Endothelial cell of hepatic sinusoid (primary cell): Measurements from ENCODE around the gene DPP6.

Experiments
- in situ Hi-C: cut with HindIII; loops from 2 replicates; pipeline ENCODE4 v1.10.0; 2017; ENCODE audit warnings: low sequenced_read_pairs

The DPP6 gene

DNA sequence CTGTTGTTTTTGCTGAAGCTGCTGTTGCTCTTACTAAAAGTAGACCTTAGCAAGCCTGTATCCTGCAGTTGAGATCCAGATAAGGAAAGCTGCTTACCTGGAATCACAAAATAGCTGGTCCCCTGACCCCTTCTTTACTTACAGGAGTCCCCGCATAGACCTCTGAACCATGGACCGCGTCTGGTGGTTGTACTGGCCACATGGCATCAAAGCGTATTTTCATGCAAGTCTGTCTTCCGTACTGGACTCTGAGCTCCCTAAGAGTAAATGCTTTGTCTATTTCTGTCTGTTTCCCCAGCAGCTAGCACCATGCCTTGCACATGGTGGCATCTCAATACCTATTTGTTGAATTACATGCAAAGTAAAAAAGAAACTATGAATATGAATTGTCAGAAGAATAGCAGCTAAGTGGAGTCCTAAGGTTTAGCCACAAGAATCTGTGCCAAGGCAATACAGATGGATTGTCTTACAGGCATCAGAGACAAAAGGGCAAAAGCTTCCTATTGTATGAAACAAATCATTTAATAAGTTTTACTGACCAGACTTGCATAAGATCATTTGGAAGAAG, 791.6 kb downstream of the DPP6 start:
- in situ Hi-C loops: no loop called here

DNA sequence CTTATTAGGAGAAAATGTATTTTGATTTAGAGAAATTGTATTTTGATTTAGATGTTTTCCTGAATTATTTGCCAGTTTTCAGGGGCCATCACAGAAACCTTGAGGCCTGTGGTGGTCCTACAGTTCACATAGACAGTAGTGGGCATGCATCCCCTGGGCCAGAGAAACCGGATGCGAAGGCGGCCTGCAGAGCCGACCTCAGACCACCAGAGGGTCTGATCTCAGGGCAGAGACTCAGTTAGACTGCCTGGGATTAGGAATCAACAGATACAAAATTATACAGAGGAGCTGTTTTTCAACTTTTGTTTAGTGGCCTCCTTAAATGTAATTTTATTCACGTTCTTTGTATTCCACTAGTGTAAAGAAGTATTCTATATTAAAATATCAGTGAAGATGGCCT, 792.3 kb downstream of the DPP6 start:
- in situ Hi-C loops: no loop called here

DNA sequence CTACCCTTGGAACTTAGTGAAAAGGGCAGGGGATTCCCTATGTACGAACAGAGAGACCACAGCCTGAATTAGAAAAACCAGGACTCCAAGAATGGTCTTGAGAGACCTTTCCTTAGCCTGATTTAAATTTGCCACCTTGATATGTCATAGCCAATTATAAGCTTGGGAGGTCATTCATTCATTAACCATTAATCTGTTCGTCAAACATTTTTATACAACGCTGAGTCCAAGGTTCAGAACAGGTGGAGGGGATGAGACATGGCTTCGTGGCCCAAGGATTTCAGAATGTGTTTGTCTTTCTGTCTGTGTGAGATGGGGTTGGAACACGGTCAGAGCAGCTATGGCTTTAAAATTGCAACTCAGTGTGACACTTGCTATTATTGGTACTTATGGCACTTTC, 792.8 kb downstream of the DPP6 start:
- in situ Hi-C loops: no loop called here

DNA sequence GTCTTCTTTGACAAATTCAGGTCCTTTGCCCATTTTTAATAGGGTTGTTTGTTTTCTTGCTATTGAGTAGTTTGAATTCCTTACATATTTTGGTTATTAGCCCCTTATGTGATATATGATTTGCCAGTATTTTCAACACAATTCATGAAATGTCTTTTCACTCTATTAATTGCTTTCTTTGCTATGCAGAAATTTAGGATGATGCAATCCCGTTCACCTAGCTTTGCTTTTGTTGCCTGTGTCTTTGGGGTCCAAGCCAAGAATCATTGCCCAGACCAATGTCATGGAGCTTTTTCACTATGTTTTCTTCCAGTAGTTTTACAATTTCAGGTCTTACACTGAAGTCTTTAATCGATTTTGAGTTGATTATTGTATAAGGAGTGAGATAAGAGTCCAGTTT, 796.3 kb downstream of the DPP6 start:
- in situ Hi-C loops: no loop called here

DNA sequence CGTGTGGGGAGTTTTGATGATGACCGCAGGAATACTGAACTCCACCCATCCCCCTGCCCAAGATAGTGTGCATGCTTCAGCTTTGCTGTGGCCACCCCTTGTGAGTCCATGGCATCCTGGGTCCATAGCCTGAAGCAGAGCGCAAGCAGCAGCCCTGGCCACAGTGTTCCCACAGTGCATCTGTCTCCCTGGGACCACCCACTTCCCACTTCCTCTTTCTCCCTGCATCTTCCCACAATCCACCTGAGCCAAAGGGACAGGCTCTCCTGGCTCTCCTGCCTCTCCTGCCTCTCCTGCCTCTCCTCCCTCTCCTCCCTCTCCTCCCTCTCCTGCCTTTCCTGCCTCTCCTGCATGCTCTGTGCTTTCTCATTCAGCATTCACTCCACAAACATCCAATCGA, 800.0 kb downstream of the DPP6 start:
- in situ Hi-C loops: no loop called here

DNA sequence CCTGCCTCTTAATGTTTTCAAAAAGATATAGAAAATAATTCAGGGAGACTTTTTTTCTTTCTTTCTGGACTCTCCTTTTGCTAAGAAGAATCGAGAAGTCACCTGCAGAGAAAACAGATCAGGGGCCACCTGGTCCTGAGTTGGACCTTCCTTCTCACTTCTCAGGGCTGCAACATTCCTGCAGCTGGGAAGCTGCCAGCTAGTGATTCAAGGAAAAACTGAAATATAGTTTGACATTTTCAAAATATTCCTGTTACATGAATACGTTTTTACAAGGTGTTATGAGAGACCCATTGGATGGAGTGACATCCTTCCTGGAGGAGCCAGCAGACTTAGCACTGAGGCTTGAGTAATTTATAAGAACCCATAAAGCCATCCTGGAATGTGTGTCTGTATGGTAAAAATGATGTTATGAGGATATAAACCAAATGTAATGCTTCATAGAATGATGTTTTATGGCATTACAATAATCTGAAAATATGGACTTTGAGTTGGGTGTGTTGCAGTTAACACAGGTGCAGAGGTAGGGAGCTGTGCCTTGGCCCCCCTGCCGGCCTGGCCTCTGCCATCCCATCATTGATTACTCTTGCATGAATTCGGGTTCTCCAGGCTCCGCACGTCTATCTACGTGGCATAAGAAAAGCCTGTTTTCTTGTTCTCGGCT, 801.0 kb downstream of the DPP6 start:
- in situ Hi-C loops: no loop called here

DNA sequence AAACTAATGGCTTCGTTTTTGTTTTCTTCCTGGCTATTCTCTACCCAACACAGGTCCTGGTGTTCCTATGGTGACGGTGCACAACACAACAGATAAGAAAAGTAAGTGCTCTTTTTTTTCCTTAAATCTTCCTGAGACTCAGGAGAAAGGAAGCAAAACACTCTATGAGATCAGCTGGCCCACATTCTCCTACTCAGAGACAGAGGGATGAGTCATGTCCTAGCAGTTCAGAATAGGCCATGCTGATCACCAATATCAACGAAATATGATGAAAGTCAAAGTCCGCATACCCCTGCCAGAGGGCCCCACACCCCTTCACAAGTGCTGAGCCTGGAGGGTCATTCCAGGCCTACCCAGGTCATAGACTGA, 801.5 kb downstream of the DPP6 start:
- in situ Hi-C loops: no loop called here

DNA sequence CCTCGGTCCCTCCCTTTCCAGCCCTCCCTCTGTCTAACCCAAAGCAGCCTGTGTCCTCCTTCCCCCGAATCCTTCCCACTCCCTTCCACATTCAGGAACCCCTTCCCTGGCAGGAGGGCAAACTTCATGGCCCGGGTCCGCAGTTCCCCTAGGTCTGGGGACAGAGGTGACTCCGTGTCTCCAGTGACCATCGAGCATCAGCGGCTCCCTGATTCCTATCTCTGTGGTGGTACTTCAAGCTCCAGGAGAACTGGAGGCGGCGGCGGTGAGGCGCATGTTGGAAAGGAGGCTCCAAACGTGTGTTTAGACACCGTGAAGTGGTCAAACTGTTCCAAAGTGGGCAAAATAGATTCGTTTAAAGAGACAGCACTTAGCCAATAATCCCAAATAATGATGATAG, 802.6 kb downstream of the DPP6 start:
- in situ Hi-C loops: no loop called here

DNA sequence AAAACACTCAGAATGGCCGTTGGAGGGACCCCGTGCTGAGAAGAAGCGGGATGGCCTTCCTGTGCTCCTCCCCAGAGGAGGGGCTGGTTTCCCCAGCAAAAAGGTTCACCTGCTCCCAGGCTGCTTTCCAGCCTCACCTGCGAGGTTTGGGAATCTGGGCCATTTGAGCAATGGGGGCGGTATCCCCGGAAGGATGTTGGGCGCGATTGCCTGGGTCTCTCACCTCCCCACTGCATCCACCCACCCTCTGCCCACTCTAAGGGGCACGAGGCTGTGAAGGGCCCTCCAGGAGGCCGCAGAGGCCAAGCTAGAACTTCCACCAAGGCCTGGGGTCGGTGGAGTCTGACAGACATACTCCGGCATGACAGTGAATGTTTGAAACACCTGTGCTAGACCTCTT, 803.2 kb downstream of the DPP6 start:
- in situ Hi-C loops: no loop called here

DNA sequence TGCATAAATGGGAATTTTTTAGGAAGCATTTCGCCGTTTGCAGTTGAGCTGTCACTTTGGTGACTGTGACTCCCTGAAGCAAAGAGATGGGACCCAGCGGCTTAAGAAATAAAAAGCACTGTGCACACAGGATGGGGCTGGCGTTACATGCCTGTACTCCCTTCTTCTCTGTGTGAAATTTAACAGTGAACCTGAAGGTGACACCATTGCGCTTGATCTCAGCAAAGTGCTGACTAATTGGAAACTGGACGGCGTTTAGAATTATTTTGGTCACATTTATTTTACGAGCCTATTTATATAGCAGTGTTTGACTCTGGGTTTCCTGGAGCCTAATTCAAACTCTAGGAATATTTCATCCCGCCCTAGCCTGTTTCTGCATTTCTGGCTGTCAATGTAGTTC, 804.5 kb downstream of the DPP6 start:
- in situ Hi-C loops: no loop called here

DNA sequence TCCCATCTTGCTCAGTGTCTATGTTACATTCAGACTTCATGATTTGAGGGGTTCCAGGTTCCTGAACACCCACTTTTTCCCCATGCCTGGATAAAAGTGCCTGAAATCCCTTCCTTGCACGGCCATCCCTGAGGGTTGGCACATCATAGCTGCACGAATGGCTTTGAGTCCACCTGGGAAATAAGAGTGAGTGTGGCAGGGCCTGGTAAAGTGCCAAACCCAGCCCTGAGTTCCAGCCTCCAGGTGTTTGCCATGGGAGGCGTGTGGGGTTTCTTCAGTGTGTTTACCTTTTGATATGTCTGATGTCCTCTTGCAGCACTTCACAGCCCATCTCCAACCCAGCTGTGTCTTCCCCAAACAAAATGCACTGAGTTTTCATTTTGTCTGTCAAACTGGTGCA, 805.0 kb downstream of the DPP6 start:
- in situ Hi-C loops: no loop called here

DNA sequence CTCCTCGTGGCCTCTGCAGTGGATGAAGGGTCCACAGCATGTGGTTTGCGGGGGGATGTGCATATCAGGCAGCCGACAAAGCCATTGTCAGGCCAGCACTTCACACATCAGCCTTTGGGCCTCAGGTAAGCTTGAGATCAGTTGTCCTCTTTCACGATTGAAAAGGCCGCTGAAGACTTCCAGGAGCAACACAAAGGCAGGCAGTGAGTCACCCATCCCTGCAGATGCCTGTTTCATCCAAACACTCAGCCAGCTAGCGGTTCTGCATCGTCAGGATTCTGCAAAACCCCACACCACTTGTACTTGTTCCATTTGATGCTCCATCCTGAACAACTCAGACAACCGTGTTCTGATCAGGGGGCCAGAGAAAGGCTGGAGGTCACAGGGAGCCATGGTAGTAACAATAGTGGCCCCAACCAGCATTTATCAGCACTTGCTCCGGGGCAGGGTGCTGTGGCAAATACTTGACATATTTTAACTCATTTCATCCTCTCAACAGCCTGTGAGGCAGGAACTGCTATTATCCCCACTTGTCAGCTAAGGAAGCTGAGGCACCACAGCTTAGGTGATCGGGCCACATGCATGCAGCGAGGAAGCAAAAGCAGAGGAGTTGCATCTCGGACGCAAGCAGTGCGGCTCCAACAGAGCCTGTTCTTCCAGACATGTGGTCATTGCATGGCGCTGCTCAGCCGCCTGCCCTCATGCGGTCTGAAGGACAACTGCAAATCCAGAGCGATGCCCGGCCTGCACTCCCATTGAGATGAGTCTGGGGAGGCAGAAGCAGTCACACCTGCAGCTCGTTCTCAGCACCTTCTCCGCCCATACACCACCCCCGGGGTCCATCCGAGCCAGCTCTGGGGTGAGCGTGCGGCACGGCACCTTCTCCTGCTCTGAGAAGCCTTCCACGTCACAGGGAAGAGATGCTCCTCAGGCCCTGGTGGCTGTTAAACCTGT, 805.8 kb downstream of the DPP6 start:
- in situ Hi-C loops: no loop called here

DNA sequence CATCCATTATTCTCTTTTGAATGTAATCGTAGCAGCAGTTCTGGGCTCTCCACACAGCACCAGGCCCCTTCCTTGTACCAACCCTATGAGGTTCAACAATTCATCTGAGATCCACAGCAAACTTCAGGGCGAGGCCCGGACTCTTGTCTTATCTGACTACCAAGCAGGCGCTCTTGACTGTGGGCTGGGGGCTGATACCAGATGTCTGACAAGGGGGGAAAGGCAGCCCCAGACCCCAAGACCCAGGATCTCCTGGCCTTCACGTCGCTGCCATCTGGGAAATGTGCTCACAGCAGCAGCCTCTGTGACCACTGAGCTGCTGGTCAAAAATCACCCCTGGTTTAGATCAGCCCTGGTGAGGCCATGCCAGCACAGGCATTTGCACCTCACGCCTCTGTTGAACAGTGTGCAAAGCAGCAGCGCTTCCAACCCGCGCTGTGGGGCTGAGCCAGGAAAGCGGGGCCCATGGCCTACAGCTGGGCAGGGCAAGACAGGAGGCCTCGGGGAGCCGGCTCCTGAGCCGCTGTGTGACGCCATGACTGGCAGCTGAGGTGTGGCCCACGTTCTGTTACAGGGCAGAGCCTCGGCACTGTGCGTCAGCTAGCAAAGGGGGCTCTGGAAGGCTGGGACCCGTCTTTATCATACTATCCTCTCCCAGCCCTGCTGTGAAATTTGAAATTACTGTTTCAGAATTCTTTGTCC, 806.8 kb downstream of the DPP6 start:
- in situ Hi-C loops: no loop called here

DNA sequence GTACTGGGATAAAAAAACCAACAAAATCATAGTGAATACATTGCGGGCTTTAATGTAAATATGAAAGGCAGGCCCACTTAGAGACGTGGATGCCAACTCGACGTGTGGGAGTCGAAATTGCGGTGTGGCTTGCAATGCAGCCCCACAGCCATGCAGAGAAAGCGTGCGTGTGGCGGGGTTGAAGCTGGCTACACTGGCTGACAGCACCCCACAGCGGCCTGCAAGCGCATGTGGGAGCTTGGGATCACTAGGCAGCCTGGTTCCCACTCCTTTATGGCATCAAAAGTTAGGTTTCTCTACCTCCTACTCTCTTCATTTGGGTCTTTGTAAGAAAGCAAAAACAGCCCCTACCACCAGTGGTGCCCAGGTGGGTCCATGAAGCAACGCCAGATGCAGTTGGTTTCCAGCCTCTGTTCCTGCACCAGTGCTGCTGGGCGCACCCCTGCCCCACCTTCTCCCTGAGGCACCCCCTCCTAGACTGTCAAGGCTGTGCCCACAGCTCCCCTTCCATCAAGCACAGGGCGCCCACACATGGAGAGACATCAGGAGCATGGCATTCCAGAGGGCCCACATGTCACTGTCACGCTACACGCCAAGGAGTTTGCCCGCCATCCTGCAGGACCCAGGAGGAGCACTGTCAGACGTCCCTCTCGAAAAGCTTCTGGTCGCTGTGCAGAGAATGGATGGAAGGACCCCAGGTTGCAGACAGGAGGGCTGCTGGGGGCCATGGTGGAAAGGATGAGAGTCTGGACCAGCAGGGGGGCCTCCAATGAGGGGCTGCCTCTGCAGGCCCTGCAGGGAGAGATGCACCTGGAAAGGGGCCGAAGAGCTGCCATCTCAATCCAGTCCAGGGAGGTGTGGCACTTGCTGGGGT, 807.8 kb downstream of the DPP6 start:
- in situ Hi-C loops: loop anchor here (5.0 kb wide), 1 partner anchor 73 kb away; no protein-coding TSS in a partner anchor

DNA sequence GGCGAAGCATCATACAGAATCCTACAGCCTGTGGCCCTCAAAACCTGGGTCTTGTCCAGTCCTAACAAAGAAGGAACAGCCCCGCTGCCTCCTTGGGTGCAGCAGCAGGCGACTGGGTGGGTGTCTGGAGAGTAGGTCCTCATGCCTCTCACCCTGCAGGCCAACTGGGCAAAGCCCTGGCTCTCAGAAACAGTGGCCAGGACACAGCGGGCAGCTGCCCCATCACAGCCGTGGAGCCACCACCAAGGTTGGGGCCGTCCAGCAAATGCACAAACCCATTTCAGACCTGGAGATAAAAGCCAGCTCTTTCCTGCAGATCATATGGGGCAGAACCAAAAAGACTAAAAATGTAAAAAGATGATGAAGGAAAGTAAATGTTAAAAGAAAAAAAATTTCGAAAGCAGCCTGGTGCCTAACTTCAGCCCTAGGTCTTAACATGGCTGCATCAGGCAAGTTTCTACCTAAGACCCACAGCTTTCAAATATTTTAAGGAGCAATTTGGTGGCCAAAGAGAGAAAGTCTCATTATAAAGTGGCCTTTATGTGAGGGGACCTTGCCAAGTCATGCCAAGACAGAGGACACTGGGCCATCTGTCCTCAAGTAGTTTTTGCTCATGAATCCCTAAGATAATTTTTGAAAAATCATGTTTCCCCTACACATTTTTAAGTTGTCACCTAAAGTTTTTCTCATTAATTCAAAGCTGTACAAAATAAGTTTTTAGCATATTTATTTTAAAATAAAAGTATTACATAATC, 808.6 kb downstream of the DPP6 start:
- in situ Hi-C loops: loop anchor here (5.0 kb wide), 1 partner anchor 73 kb away; no protein-coding TSS in a partner anchor

DNA sequence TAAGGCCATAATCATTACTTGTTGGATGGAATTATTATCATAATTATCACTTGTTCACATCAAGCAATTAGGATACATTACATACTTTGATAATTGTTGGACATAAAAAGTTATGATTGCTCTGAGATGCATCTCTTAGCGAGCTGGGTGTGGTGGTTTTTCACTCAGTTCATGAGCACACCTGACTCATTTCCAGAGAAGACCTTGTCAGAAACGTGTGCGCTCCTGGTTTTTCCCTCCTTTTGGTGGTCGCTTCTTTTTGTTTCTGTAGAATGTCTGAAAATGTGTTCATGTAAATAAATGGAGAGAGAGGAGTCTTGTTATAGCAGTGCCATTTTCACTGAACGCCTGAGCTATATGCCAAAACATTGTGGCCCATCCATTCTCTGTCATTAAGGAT, 809.4 kb downstream of the DPP6 start:
- in situ Hi-C loops: loop anchor here (5.0 kb wide), 1 partner anchor 74 kb away; no protein-coding TSS in a partner anchor

DNA sequence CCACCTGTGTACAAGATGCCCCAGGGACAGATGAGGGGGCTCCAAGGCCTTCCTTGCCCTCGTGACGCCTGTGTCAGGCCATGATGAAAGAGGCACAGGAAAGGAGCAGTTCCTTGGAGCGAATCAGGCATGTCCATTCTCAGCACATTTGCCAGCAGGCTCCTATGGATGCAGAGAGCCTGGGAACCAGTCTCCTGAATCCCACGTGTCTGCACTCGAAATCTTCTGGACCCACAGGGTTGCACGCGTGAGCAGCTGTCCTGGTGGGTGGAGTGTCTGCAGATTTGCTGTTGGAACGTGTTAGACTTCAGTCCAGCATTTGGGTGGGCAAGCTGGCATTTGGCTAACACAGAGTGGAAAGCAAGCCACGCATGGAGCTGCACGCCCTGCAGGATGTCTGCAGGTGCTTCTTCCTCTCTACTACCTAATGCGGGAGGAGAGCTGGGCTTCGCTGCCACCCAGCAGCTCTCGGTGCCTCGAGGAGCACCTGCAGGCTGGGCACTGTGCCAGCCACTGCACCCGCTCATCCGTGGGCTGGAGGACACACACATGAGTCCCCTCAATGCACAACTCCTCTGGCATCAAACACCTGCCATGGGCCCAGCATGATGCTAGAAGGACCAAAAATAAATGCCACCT, 810.1 kb downstream of the DPP6 start:
- in situ Hi-C loops: loop anchor here (5.0 kb wide), 1 partner anchor 75 kb away; no protein-coding TSS in a partner anchor

DNA sequence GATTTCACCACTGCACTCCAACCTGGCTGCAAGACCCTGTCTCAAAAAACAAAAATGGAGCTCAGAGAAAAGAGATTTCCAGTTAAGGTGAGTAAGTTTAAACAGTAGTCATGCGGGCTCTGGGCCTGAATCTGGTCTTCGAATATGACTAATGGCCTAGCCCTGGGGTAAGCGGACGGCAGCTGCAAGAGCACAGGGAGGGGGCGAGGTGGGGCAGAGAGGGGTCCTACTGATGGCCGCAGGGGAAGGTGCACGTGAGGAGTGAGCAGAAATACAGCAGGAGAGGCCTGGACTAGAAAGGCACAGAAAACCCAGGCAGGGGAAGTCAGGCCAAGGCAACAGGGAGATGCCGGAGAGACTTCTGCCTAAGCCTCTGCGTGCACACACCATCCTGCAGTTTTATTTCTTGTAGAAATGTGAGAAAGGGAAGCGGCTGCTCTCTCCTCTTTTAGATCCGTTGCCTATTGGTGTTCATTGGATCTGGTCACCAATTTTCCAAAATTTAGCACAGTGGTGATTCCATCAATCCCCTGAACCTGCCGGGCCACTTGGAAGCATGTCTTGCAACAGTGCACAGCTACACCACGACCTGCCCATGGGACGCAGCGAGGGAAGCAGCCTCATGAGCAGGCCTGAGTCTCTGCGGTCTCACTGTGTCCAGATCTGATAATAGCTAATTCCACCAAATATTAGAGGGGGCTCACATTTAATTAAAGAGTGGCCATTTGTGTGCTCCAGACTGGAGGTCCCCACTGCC, 811.7 kb downstream of the DPP6 start:
- in situ Hi-C loops: loop anchor here (5.0 kb wide), 1 partner anchor 77 kb away; no protein-coding TSS in a partner anchor
